Tibial artery (tissue), 4 donors: ENCODE data around the gene CPTP.

ENCODE experiments used
- DNase-seq, 2 donors: peaks; one replicate each; pipeline ENCODE4 v3.0.0-alpha.2; 2019
- H3K27ac ChIP-seq, 2 donors: fragments of 200-600 bp; sonication (generic) in 1 of 2; 1 replicate in 1 of 2; 2 replicates in 1 of 2; pipeline ENCODE4 v1.5.1; 2018 to 2019; ENCODE audit warnings: mild to moderate bottlenecking in 1 of 2
- H3K27me3 ChIP-seq, 2 donors: fragments of 200-600 bp; sonication (generic) in 1 of 2; one replicate each; pipeline versions ENCODE4 v1.5.1 to v1.6.0; 2016 to 2019
- H3K36me3 ChIP-seq, 3 donors: fragments of 200-600 bp; sonication (generic) in 2 of 3; one replicate each; pipeline ENCODE4 v1.5.1; 2016 to 2019; ENCODE audit warnings: mild to moderate bottlenecking in 2 of 3
- H3K4me1 ChIP-seq, 4 donors: fragments of 200-600 bp; sonication (generic) in 2 of 4; 1 replicate in 3 of 4; 2 replicates in 1 of 4; pipeline ENCODE4 v1.5.1; 2016 to 2019
- H3K4me3 ChIP-seq, 2 donors: fragments of 200-600 bp; sonication (generic) in 1 of 2; 1 replicate in 1 of 2; 2 replicates in 1 of 2; pipeline ENCODE4 v1.5.1; 2018 to 2019; ENCODE audit warnings: mild to moderate bottlenecking in 2 of 2
- H3K9me3 ChIP-seq, 3 donors: fragments of 200-600 bp; sonication (generic) in 1 of 3; one replicate each; pipeline ENCODE4 v1.5.1; 2016 to 2019
- CTCF ChIP-seq, 2 experiments: fragments of 200-600 bp in 1 of 2; fragments of 450-650 bp in 1 of 2; IDR thresholded peaks; one replicate each; pipeline ENCODE4 v1.5.1; 2017 to 2019; ENCODE audit warnings: antibody characterized with exemption in 2 of 2, mild to moderate bottlenecking in 1 of 2, moderate library complexity in 1 of 2
- intact Hi-C: fragments of 100-400 bp; cut with DNase I; formaldehyde crosslinking; loops from one replicate; pipeline ENCODE4 v1.15.0; 2023; ENCODE audit warnings: low total_unique reads

CPTP gene

DNA sequence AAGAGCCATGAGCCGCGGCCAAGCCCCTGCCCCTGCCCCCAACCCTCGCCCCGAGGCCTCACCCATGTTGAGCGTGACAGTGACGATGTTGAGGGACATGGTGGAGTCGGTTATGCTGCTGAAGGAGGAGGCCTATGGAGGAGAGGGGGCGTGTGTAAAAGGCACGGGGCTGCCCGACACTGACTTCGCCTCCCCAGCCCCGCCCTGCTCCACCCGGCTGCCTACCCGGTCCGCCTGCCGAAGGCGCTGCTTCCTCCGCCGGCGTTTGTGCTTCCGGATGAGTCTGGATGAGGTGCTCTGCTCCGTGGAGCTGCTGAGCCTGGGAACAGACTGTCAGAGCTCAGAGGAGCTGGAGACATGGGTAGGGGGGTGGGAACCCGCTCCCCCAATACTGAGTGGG lies 15.6 kb downstream of the CPTP start:
- Histone ChIP-seq H3K9me3 (no peaks in the 10 kb centered on the region), H3K4me1 (peaks cover 0 to 16% (median 3%) of the 10 kb centered on the region in 4 donors), H3K27ac (no peak overlapping the region), H3K4me3 (no peak overlapping the region), H3K36me3 (peaks cover 15 to 71% (median 61%) of the 10 kb centered on the region in 3 donors), H3K27me3 (no peaks in the 10 kb centered on the region)
- intact Hi-C loops, result no loop called here
- TF ChIP-seq CTCF (IDR thresholded peaks at IDR 0.05), result no peak
- DNase-seq, result no peak

DNA sequence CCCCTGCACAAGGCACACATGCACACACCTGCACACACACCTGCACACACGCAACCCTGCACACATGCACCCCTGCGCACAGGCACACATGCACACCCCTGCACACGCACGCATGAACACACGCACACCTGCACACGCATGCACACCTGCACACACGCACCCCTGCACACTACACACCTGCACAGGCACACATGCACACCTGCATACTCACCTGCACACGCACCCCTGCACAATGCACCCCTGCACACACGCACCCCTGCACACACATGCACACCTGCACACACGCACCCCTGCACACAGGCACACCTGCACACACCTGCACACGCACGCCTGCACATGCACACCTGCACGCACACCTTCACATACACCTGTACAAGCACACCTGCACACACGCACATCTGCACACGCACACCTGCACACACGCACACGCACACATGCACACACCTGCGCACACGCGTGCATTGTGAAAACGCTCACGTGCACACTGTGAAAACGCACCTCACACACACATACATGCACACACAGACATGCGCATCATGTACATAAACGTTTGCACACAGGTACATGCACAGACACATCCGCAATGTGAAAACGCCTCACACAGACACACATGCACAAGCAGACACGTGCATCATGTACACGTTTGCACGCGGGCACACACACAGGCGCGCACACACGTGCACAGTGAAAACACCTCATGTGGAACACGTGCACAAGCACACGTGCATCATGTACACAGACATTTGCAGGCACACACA lies 16.4 kb downstream of the CPTP start:
- no peak for DNase-seq
- intact Hi-C loops, result no loop called here
- peaks cover 0 to 24% (median 10%) of the 10 kb centered on the region in 4 donors for H3K4me1 ChIP-seq
- H3K9me3 ChIP-seq, result no peaks in the 10 kb centered on the region
- H3K4me3 ChIP-seq, result no peak overlapping the region
- peaks cover 15 to 63% (median 54%) of the 10 kb centered on the region in 3 donors for H3K36me3 ChIP-seq
- H3K27me3 ChIP-seq, result no peaks in the 10 kb centered on the region
- TF ChIP-seq CTCF (IDR thresholded peaks at IDR 0.05), result no peak
- no peak overlapping the region for H3K27ac ChIP-seq

- H3K4me1 ChIP-seq, result peaks cover 0 to 30% (median 16%) of the 10 kb centered on the region in 4 donors
These were observed 17.0 kb downstream of the CPTP start for GRCh38 chr1:1341549-1342021.

DNA sequence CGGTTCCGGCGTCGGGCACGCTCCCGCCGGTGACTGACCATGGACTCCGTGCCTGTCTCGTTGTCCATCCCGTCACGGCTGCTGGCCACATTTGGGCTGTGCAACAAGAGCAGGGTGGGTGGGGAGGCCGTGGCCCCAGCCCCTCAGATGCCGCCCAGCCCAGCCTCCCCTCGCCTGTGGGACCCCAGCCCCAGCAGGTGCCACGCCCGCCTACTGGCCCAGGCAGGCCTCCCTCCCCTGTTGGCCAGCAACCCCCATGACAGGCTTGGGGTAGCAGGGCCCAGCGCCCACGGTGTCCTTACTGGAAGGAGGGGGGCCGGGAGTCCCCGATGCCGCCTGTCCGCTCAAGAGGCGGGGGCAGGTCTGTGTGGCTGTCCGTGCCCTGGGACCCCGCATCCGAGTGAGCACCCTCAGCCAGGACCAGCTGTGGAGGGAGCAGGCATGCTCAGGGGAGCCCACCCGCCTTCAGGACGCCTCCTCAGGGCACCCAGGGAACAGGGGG lies 17.5 kb downstream of the CPTP start:
- H3K4me3 ChIP-seq, result no peak overlapping the region
- H3K9me3 ChIP-seq, result no peaks in the 10 kb centered on the region
- no peaks in the 10 kb centered on the region for H3K27me3 ChIP-seq
- peaks cover 0 to 35% (median 21%) of the 10 kb centered on the region in 4 donors for H3K4me1 ChIP-seq
- H3K27ac ChIP-seq, result no peak overlapping the region
- TF ChIP-seq CTCF (IDR thresholded peaks at IDR 0.05), result no peak
- intact Hi-C loops, result no loop called here
- H3K36me3 ChIP-seq, result peaks cover 15 to 51% (median 45%) of the 10 kb centered on the region in 3 donors
- no peak for DNase-seq

More at GRCh38 chr1:1341549-1342021, 17.0 kb downstream of the CPTP start:
- intact Hi-C loops, result no loop called here
- Histone ChIP-seq H3K4me3 (no peak overlapping the region), H3K9me3 (no peaks in the 10 kb centered on the region), H3K27ac (no peak overlapping the region), H3K36me3 (peaks cover 15 to 57% (median 48%) of the 10 kb centered on the region in 3 donors), H3K27me3 (no peaks in the 10 kb centered on the region)
- no peak for DNase-seq
- TF ChIP-seq CTCF (IDR thresholded peaks at IDR 0.05), result no peak

- no peak for DNase-seq
- no peaks in the 10 kb centered on the region for H3K27me3 ChIP-seq
- H3K27ac ChIP-seq, result no peak overlapping the region
- no peak overlapping the region for H3K4me3 ChIP-seq
- TF ChIP-seq CTCF (IDR thresholded peaks at IDR 0.05), result no peak
- H3K9me3 ChIP-seq, result no peaks in the 10 kb centered on the region
- intact Hi-C loops, result no loop called here
- H3K36me3 ChIP-seq, result peaks cover 15 to 46% (median 39%) of the 10 kb centered on the region in 3 donors
- H3K4me1 ChIP-seq, result peaks cover 0 to 40% (median 26%) of the 10 kb centered on the region in 4 donors
These were observed 18.0 kb downstream of the CPTP start for GRCh38 chr1:1342584-1343115.
